Stimulated activated CD4-positive, alpha-beta T cell treated with anti-CD3 and anti-CD28 coated beads, Interleukin-1b, Interleukin-23, amount 100 ng/mL, for 24 hours (primary cell): ENCODE measurements around the gene RLN2.
"Not testable (repeated sequence)": the region's sequence is repeated elsewhere in the genome, so short reads cannot be mapped to it uniquely, and the experiment has no call there.

Source experiments
- DNase-seq, 4 experiments: peaks; one replicate each; pipeline ENCODE4 v3.0.0-alpha.2; 2020; ENCODE audit warnings: low read depth in 4 of 4, low spot score in 1 of 4

Gene RLN2

GRCh38 chr9:5303840-5304795 is at the start of gene RLN2:
Gene RLN2, minus strand, starts transcription at chr9:5304716. Its CDS starts 136 bp downstream, at chr9:5304580.
- not testable (repeated sequence) for DNase-seq

- no peak for DNase-seq
Measured at GRCh38 chr9:5354184-5354583, 49.7 kb upstream of the RLN2 start.

- DNase-seq = no peak
Measured at GRCh38 chr9:5352637-5353248, 48.2 kb upstream of the RLN2 start.

GRCh38 chr9:5338992-5339981 is 34.8 kb upstream of the RLN2 start, which contains the start of gene RLN1:
Gene RLN1, minus strand, starts transcription at chr9:5339876. Its CDS starts 130 bp downstream, at chr9:5339746.
- DNase-seq = not testable (repeated sequence)

GRCh38 chr9:5336688-5337087 is 32.2 kb upstream of the RLN2 start:
- DNase-seq = no peak

GRCh38 chr9:5331276-5331675 is 26.8 kb upstream of the RLN2 start:
- DNase-seq = not testable (repeated sequence)

- DNase-seq = no peak
Measured at GRCh38 chr9:5326893-5327548, 22.5 kb upstream of the RLN2 start.

- no peak for DNase-seq
Measured at GRCh38 chr9:5326187-5326586, 21.7 kb upstream of the RLN2 start.

GRCh38 chr9:5321601-5322000 is 17.1 kb upstream of the RLN2 start:
- DNase-seq = not testable (repeated sequence)

- no peak for DNase-seq
Measured at GRCh38 chr9:5321058-5321457, 16.5 kb upstream of the RLN2 start.

GRCh38 chr9:5316406-5316805 is 11.9 kb upstream of the RLN2 start:
- DNase-seq = not testable (repeated sequence)

- DNase-seq = no peak
Measured at GRCh38 chr9:5315187-5315923, 10.8 kb upstream of the RLN2 start.

- DNase-seq = no peak
Measured at GRCh38 chr9:5310851-5311250, 6.3 kb upstream of the RLN2 start.

- DNase-seq = no peak
Measured at GRCh38 chr9:5305741-5306140, 1.2 kb upstream of the RLN2 start.

- no peak for DNase-seq
Measured at GRCh38 chr9:5301544-5301943, 3.0 kb downstream of the RLN2 start.

- DNase-seq = no peak
Measured at GRCh38 chr9:5292141-5292540, 12.4 kb downstream of the RLN2 start.

GRCh38 chr9:5288591-5288990 is 15.9 kb downstream of the RLN2 start:
- DNase-seq = no peak

GRCh38 chr9:5286262-5286661 is 18.3 kb downstream of the RLN2 start:
- no peak for DNase-seq

GRCh38 chr9:5278486-5278885 is 26.0 kb downstream of the RLN2 start:
- no peak for DNase-seq

GRCh38 chr9:5274770-5275169 is 29.7 kb downstream of the RLN2 start:
- no peak for DNase-seq
